BLaER1 (cell line): Measurements from ENCODE around the gene CRKL.

Experiments
- H3K27ac ChIP-seq: shearing (Covaris generic); formaldehyde crosslinking; 2 replicates; pipeline ENCODE4 v1.8.1; 2022
- H3K27me3 ChIP-seq: shearing (Covaris generic); formaldehyde crosslinking; 2 replicates; pipeline ENCODE4 v1.8.1; 2022
- H3K36me3 ChIP-seq: shearing (Covaris generic); formaldehyde crosslinking; 2 replicates; pipeline ENCODE4 v1.8.1; 2022
- H3K4me1 ChIP-seq: shearing (Covaris generic); formaldehyde crosslinking; 2 replicates; pipeline ENCODE4 v1.8.1; 2022
- H3K4me2 ChIP-seq: shearing (Covaris generic); formaldehyde crosslinking; 2 replicates; pipeline ENCODE4 v1.8.1; 2022
- H3K4me3 ChIP-seq: shearing (Covaris generic); formaldehyde crosslinking; 2 replicates; pipeline ENCODE4 v1.8.1; 2022
- H3K9ac ChIP-seq: shearing (Covaris generic); formaldehyde crosslinking; 2 replicates; pipeline ENCODE4 v1.8.1; 2022
- H3K9me3 ChIP-seq: shearing (Covaris generic); formaldehyde crosslinking; 2 replicates; pipeline ENCODE4 v1.8.1; 2022
- H4K20me1 ChIP-seq: shearing (Covaris generic); formaldehyde crosslinking; 2 replicates; pipeline ENCODE4 v1.8.1; 2022
- Cebpa-rat ChIP-seq: shearing (Covaris generic); IDR thresholded peaks from 2 replicates; pipeline ENCODE4 v1.8.1; 2022

The CRKL gene

DNA sequence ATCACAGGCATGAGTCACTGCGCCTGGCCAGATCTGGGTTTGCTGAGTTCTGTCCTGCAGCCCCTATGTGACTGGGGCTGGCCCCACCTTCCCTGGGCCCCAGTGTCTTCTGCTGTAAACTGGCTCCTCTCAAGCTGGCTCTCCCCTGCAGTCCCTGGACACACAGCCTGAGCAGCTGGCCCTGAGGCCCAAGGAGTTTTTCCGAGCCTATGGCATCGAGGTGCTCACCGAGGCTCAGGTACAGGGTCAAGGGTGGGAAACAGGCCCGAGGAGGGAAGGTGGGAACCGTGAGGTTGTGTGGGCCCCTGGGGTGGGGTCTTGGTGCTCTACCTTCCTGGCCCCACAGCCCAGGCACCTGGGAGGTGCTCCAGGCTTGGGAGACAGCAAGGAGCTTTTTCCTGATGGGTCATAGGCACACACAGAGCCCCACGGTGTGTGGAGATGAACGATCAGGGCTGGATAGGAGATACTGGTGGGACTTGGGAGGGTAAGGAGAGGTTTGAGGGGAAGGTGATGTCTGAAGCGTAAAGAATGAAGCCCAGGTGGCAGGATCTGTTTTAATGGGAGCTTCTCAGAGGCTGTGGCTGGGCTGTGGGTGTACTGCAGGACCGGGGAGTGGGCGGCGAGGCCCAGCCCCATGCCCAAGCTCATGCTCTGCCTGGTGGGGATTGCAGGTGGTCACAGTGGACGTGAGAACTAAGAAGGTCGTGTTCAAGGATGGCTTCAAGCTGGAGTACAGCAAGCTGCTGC, 58.5 kb downstream of the CRKL start:
- Histone ChIP-seq H3K4me2 (no peak overlapping the region), H3K9ac (no peak overlapping the region), H3K36me3 (no peaks in the 10 kb centered on the region), H3K27me3 (no peaks in the 10 kb centered on the region), H4K20me1 (no peaks in the 10 kb centered on the region), H3K27ac (no peak overlapping the region), H3K4me3 (no peak overlapping the region), H3K9me3 (peaks cover 10% of the 10 kb centered on the region; the same call in 1 of the 2 replicates), H3K4me1 (peaks cover 2% of the 10 kb centered on the region; the same call in 1 of the 2 replicates)
- no peak for TF ChIP-seq Cebpa-rat

DNA sequence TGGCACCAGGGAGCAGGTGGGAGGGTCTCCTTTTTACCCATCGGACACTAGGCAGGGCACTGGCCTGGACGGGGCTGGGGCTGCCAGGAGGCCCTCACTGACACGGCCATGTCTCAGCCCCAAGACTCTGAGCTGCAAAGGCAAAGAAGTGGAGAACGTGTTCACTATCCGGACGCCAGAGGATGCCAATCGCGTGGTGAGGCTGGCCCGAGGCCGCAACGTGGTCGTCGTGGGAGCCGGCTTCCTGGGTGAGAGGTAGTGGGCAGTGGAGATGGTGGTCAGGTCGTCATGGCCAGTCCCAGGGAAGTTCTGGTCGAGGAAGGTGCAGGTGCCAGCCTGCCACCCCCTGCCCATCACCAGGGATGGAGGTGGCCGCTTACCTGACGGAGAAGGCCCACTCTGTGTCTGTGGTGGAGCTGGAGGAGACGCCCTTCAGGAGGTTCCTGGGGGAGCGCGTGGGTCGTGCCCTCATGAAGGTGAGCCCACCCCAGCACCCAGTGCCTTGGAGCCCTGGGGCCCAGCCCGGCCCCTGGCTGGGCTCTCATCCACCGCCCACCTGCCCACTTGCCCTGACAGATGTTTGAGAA, 59.2 kb downstream of the CRKL start:
- Histone ChIP-seq H3K27ac (no peak overlapping the region), H3K36me3 (no peaks in the 10 kb centered on the region), H3K27me3 (no peaks in the 10 kb centered on the region), H3K4me2 (no peak overlapping the region), H3K4me1 (peaks cover 9% of the 10 kb centered on the region), H4K20me1 (no peaks in the 10 kb centered on the region), H3K4me3 (no peak overlapping the region), H3K9me3 (peaks cover 10% of the 10 kb centered on the region; the same call in 1 of the 2 replicates), H3K9ac (no peak overlapping the region)
- TF ChIP-seq Cebpa-rat = no peak

DNA sequence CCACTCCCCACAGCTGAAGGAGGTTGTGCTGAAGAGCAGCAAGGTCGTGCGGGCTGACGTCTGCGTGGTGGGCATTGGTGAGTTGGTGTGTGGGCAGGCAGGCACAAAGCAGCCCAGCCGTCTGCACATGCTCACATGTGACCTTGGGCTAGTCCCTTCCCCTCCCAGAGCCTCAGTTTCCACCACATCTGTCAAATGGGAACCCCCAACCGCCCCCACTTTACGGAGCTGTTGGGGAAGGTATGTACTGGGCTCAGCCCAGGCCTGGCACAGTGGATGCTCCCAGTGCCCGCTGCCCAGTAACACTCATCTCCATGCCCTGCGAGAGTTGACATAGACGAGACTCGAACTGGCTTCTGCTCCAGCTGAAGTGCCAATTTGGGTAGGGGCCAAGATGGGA, 59.8 kb downstream of the CRKL start:
- no peak overlapping the region for H3K27ac ChIP-seq
- H4K20me1 ChIP-seq = no peaks in the 10 kb centered on the region
- peaks cover 11% of the 10 kb centered on the region for H3K4me1 ChIP-seq
- no peak overlapping the region for H3K4me2 ChIP-seq
- H3K4me3 ChIP-seq = no peak overlapping the region
- peaks cover 10% of the 10 kb centered on the region; the same call in 1 of the 2 replicates for H3K9me3 ChIP-seq
- no peaks in the 10 kb centered on the region for H3K36me3 ChIP-seq
- H3K27me3 ChIP-seq = no peaks in the 10 kb centered on the region
- no peak for TF ChIP-seq Cebpa-rat
- no peak overlapping the region for H3K9ac ChIP-seq

DNA sequence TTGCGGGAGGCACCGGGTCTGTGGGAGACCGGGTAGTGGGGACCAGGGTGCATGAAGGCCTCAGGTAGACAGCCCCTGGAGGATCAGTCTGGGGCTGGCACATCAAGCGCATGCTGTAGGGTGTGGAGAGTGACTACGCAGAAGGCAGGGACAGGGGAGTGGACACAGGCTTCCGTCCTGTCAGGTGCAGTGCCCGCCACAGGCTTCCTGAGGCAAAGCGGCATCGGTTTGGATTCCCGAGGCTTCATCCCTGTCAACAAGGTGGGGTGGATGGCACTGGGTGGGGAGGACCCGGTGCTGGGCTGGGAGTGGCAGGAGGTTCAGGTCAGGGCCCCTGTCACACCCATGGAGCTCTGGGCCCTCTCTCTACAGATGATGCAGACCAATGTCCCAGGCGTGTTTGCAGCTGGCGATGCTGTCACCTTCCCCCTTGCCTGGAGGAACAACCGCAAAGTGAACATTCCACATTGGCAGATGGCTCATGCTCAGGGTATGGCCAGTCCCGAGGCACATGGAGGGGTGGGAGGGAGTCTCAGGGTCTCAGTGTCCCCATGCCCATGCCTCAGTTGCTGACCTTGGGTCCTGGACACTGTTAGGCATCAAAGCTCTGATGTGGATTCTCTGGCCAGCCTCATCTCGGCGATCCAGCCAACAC, 60.4 kb downstream of the CRKL start:
- Histone ChIP-seq H3K27me3 (no peaks in the 10 kb centered on the region), H3K36me3 (no peaks in the 10 kb centered on the region), H3K9ac (no peak overlapping the region), H3K4me1 (peaks cover 13% of the 10 kb centered on the region), H3K4me3 (no peak overlapping the region), H4K20me1 (no peaks in the 10 kb centered on the region), H3K4me2 (no peak overlapping the region), H3K27ac (no peak overlapping the region), H3K9me3 (peaks cover 10% of the 10 kb centered on the region; the same call in 1 of the 2 replicates)
- TF ChIP-seq Cebpa-rat = no peak

DNA sequence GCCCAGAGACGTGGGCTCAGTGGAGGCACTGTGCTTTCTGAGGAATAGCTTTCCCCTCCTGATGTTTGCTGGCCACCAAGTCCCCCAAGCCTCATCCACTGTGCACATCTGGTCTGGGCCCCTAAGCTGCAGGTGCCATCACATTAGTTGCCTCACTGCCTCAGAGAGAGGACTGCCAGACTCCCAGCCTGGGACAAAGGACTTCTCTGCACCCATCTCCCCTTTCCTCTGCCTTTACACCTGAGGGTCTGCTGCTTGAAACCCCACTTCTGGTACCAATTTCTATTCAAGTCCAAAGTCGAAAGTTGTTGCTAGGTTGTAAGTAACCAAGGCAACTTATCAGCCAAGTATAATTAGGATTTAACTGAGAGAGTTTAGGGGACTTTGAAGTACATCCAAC, 61.2 kb downstream of the CRKL start:
- no peaks in the 10 kb centered on the region for H3K27me3 ChIP-seq
- TF ChIP-seq Cebpa-rat = no peak
- peaks cover 10% of the 10 kb centered on the region; the same call in 1 of the 2 replicates for H3K9me3 ChIP-seq
- H3K4me1 ChIP-seq = peaks cover 21% of the 10 kb centered on the region
- H4K20me1 ChIP-seq = no peaks in the 10 kb centered on the region
- no peak overlapping the region for H3K4me3 ChIP-seq
- no peak overlapping the region for H3K4me2 ChIP-seq
- no peaks in the 10 kb centered on the region for H3K36me3 ChIP-seq
- no peak overlapping the region for H3K27ac ChIP-seq
- H3K9ac ChIP-seq = no peak overlapping the region

DNA sequence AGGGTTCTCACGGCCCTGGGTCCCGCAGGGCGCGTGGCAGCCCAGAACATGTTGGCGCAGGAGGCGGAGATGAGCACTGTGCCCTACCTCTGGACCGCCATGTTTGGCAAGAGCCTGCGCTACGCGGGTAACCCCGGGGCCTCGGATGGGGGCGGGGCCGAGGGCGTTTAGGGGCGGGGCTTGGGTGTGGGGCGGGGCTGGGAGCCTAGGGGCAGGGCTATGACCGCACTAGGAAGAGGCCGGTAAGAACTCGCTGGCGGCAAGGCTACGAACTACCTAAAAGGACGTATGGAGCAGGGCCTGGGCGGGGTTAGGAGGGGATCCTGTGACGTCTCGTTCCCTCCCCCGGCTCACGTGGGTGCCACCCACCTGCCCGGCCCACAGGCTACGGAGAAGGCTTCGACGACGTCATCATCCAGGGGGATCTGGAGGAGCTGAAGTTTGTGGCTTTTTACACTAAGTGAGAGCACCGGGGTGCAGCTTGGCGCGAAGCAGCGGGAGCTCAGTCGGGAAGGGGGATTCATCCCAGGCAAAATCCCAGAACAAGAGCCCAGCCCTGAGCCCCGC, 62.1 kb downstream of the CRKL start:
- Histone ChIP-seq H3K4me2 (no peak overlapping the region), H4K20me1 (no peaks in the 10 kb centered on the region; the same call in 1 of the 2 replicates), H3K9ac (no peak overlapping the region), H3K4me1 (peaks cover 28% of the 10 kb centered on the region), H3K4me3 (no peak overlapping the region), H3K27me3 (no peaks in the 10 kb centered on the region), H3K9me3 (peaks cover 10% of the 10 kb centered on the region; the same call in 1 of the 2 replicates), H3K36me3 (peaks cover 9% of the 10 kb centered on the region), H3K27ac (no peak overlapping the region)
- no peak for TF ChIP-seq Cebpa-rat

DNA sequence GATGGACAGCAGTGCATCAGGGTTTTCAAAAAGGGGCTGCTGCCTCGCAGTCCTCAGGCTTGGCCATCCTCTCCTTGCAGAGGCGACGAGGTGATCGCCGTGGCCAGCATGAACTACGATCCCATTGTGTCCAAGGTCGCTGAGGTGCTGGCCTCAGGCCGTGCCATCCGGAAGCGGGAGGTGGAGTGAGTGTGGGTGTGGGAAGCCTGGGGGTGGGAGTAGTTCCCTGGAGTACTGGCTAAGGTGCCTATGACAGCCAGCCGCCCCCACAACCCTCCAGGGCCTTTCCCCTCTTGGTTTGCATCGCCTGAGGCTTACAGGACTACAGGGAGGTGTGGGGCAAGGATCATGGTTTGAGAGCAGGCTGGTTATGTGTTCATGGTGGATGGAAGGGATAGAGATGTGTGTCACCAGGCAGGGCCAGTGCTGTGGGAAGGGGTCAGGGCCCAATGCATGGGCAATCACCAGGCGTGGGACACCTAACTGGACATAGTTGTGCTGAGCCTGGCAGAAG, 62.8 kb downstream of the CRKL start:
- H3K4me3 ChIP-seq = no peak overlapping the region
- H3K4me1 ChIP-seq = peaks cover 28% of the 10 kb centered on the region
- no peak overlapping the region for H3K4me2 ChIP-seq
- no peak overlapping the region for H3K9ac ChIP-seq
- H3K36me3 ChIP-seq = peaks cover 16% of the 10 kb centered on the region
- no peak overlapping the region for H3K27ac ChIP-seq
- TF ChIP-seq Cebpa-rat = no peak
- peaks cover 10% of the 10 kb centered on the region; the same call in 1 of the 2 replicates for H3K9me3 ChIP-seq
- H3K27me3 ChIP-seq = no peaks in the 10 kb centered on the region
- H4K20me1 ChIP-seq = no peaks in the 10 kb centered on the region; the same call in 1 of the 2 replicates

DNA sequence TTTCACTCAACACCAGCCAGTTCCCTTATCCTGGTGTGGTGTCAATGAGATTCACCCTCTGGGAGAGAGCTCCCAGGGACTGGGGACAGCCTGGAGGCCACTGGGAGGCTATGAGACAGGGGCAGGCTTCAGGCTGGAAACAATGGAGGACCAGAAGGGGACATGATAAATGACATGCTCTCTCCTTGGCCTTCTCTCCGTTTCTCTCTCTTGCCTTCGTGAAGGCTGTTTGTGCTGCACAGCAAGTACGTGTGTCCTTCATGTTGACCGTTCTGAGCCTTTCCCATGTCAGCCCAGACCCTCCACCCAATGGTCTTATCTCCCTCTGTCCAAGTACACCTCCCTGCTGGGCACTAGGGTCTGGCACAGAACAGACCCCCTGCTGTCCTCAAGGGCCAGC, 63.3 kb downstream of the CRKL start:
- no peaks in the 10 kb centered on the region; the same call in 1 of the 2 replicates for H4K20me1 ChIP-seq
- H3K4me1 ChIP-seq = peaks cover 28% of the 10 kb centered on the region
- H3K27ac ChIP-seq = no peak overlapping the region
- TF ChIP-seq Cebpa-rat = no peak
- H3K4me2 ChIP-seq = peak overlapping the region; percentile 93
- no peaks in the 10 kb centered on the region for H3K27me3 ChIP-seq
- peaks cover 20% of the 10 kb centered on the region for H3K36me3 ChIP-seq
- H3K9ac ChIP-seq = no peak overlapping the region
- H3K9me3 ChIP-seq = peaks cover 10% of the 10 kb centered on the region; the same call in 1 of the 2 replicates
- no peak overlapping the region for H3K4me3 ChIP-seq

DNA sequence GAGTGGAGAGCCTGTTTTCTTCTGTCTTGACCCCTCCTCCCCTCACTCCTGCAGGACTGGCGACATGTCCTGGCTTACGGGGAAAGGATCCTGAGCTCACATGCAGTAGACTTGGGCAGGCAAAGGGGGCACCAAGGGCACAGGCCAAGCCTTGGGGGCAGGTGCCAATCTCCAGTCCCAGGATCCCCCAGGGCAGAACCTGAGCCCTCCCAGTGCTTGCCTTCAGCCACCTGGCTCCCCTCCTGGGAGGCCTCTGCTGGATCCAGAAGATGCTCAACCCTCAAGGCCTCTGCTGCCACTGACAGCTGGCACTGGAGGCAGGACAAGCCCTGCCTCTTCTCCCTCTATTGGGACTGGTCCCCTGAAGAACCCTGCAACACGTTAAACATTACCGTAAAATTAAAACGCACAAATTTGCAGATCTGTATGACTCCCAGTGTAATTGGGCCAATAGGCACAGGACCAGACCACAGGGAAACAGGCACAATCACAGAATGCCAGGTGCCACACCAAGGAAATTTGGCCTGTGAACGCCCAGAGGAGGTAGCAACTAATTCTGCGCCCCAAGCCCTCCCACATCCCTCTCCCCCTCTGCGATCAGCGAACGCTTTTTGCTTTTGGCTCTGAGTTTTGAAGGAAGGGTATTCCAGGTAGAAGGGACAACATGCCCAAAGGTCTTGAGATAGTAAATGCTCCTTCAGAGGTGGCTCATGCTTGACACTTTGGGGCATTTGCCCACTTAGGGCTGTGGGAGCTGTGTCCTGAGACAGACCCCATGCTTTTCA, 63.9 kb downstream of the CRKL start:
- no peaks in the 10 kb centered on the region; the same call in 1 of the 2 replicates for H4K20me1 ChIP-seq
- H3K4me1 ChIP-seq = peaks cover 28% of the 10 kb centered on the region
- peaks cover 10% of the 10 kb centered on the region; the same call in 1 of the 2 replicates for H3K9me3 ChIP-seq
- peak overlapping the region; percentile 87 for H3K9ac ChIP-seq
- H3K36me3 ChIP-seq = peaks cover 26% of the 10 kb centered on the region
- H3K27ac ChIP-seq = peak overlapping the region; percentile 91
- no peaks in the 10 kb centered on the region for H3K27me3 ChIP-seq
- TF ChIP-seq Cebpa-rat = no peak
- peak overlapping the region; percentile 93 for H3K4me2 ChIP-seq
- peak overlapping the region; percentile 78 for H3K4me3 ChIP-seq
